Right lung (tissue), 10 donors: ENCODE data around the gene ZNF185. TPM values are rescaled to one million over a fixed set of nuclear protein-coding genes. Genes with fewer than 3 reads are reported as not detected.
A peak's percentile ranks its signal among the peaks of the same experiment; 100 is the strongest.

Source experiments
- DNase-seq, 2 donors: peaks; one replicate each; pipeline ENCODE4 v3.0.0-alpha.2; 2013
- long read RNA-seq, 8 donors: transcript quantifications; one replicate each; lab custom pipeline, GENCODE V29; 2026
- polyA plus RNA-seq, 5 donors: library from polyadenylated mRNA; unstranded; fragments of 120-200 nt; gene quantifications; one replicate each; pipeline versions ENCODE4 v1.2.1 to v1.2.3, GENCODE V29; 2013; ENCODE audit warnings: inconsistent platforms in 1 of 5, low replicate concordance in 1 of 5; ENCODE audit not compliant: insufficient read length in 5 of 5, insufficient read depth in 1 of 5

The ZNF185 gene
- polyA plus RNA-seq, result 10 to 100 TPM; 15.0 to 24.8 (median 20.4) TPM
- long read RNA-seq, donor 1, result 0 reads
- long read RNA-seq, donor 2, partial matches to known transcripts, result 0 of 1 reads
- long read RNA-seq, donor 2, other reads (novel, unspliced or antisense), result 0 of 1 reads
- long read RNA-seq, donor 3, result 0 reads
- long read RNA-seq, donor 4, result 0 reads
- long read RNA-seq, donor 5, result 0 reads
- long read RNA-seq, donor 6, partial matches to known transcripts, result 13 of 13 reads
- long read RNA-seq, donor 6, other reads (novel, unspliced or antisense), result 0 of 13 reads
- long read RNA-seq, donor 7, result 0 reads
- long read RNA-seq, donor 8, result 0 reads

GRCh38 chrX:152897222-152898131, at the start of gene ZNF185:
ZNF185 (plus strand) TSS chrX:152898067; CDS start chrX:152914490, 16,423 bp downstream.
- DNase-seq, result peak; percentile 24 to 33

- DNase-seq, result no peak
Observed at GRCh38 chrX:152850465-152850864, 47.4 kb upstream of the ZNF185 start.

- DNase-seq, result no peak
Observed at GRCh38 chrX:152853986-152854385, 43.9 kb upstream of the ZNF185 start.

- DNase-seq, result no peak
Observed at GRCh38 chrX:152861116-152861515, 36.8 kb upstream of the ZNF185 start.

GRCh38 chrX:152861826-152862225, 36.0 kb upstream of the ZNF185 start:
- no peak for DNase-seq

- no peak for DNase-seq
Observed at GRCh38 chrX:152865232-152865920, 32.5 kb upstream of the ZNF185 start.

GRCh38 chrX:152866386-152866785, 31.5 kb upstream of the ZNF185 start:
- DNase-seq, result no peak

- DNase-seq, result no peak
Observed at GRCh38 chrX:152869972-152870371, 27.9 kb upstream of the ZNF185 start.

GRCh38 chrX:152871260-152871659, 26.6 kb upstream of the ZNF185 start:
- no peak for DNase-seq

- DNase-seq, result no peak
Observed at GRCh38 chrX:152872522-152872921, 25.3 kb upstream of the ZNF185 start.

GRCh38 chrX:152873361-152873760, 24.5 kb upstream of the ZNF185 start:
- DNase-seq, result no peak

GRCh38 chrX:152876931-152877840, 20.7 kb upstream of the ZNF185 start:
- no peak for DNase-seq

- DNase-seq, result no peak
Observed at GRCh38 chrX:152878976-152879755, 18.7 kb upstream of the ZNF185 start.

GRCh38 chrX:152881289-152881688, 16.6 kb upstream of the ZNF185 start:
- no peak for DNase-seq

GRCh38 chrX:152884171-152884570, 13.7 kb upstream of the ZNF185 start:
- DNase-seq, result no peak

- no peak for DNase-seq
Observed at GRCh38 chrX:152886716-152887115, 11.2 kb upstream of the ZNF185 start.

- no peak for DNase-seq
Observed at GRCh38 chrX:152892499-152892898, 5.4 kb upstream of the ZNF185 start.

- DNase-seq, result no peak
Observed at GRCh38 chrX:152892999-152893891, 4.6 kb upstream of the ZNF185 start.

GRCh38 chrX:152893980-152894610, 3.8 kb upstream of the ZNF185 start:
- DNase-seq, result no peak
